ENCODE data around the gene CYP4V2. TPM values are rescaled to one million over a fixed set of nuclear protein-coding genes. Genes with fewer than 3 reads are reported as not detected.

Gene CYP4V2
- total RNA-seq, 2 experiments from 2014 or later: 4.9 to 5.2 TPM

- Mint-ChIP-seq H3K4me1 (ENCODE audit: low read depth) (peaks cover 25% of the 10 kb centered on the region), H3K36me3 (peaks cover 12% of the 10 kb centered on the region), H3K27me3 (no peaks in the 10 kb centered on the region), H3K27ac (peak overlapping the region; percentile 78), H3K9me3 (peaks cover 8% of the 10 kb centered on the region), H3K4me3 (peak overlapping the region; percentile 69)
- POLR2A ChIA-PET: interaction anchor here (1.9 kb wide), 1 partner anchor 13 kb away, joined by 15 read pairs; the partner anchor contains the start of gene CYP4V2
- peak; percentile 17 for DNase-seq
- CTCF ChIA-PET: interaction anchor here (1.1 to 1.7 kb wide), 3 partner anchors 12 to 67 kb away, joined by 6 to 19 read pairs (median 7); partner anchors contain the start of gene CYP4V2
- intact Hi-C loops (cut with micrococcal nuclease): loop anchor here (1.0 to 5.0 kb wide), 3 partner anchors 13 to 808 kb away; partner anchors contain the start of genes ANKRD37, CYP4V2 and UFSP2
Observed at GRCh38 chr4:186204686-186205085, 13.3 kb downstream of the CYP4V2 start.

DNA sequence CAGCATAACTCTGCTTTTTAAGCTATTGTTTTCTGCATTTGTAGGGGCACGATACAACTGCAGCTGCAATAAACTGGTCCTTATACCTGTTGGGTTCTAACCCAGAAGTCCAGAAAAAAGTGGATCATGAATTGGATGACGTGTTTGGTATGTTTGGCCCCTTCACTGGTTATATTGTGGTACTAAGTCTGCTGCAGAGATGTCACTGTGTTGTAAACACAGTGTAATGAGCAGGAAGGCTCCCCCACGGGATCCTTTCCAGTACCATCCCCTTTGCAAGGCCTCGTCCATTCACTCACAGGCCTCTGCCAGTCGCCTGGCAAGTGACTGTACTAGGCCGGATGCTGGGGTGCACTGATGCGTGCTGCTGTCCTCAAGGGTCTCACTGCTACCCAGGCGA, 13.8 kb downstream of the CYP4V2 start:
- DNase-seq: no peak
- Mint-ChIP-seq H3K27me3 (no peaks in the 10 kb centered on the region), H3K4me1 (ENCODE audit: low read depth) (peaks cover 25% of the 10 kb centered on the region), H3K4me3 (peak overlapping the region; percentile 30), H3K36me3 (peaks cover 14% of the 10 kb centered on the region), H3K27ac (no peak overlapping the region), H3K9me3 (peaks cover 8% of the 10 kb centered on the region)
- intact Hi-C loops (cut with micrococcal nuclease): no loop called here
- ChIA-PET POLR2A (no interaction called here), CTCF (interaction anchor here (1.0 kb wide), 1 partner anchor 13 kb away, joined by 3 read pairs; no protein-coding TSS in a partner anchor)

- no peaks in the 10 kb centered on the region for H3K4me1 Mint-ChIP-seq (ENCODE audit: low read depth)
- CTCF ChIA-PET: no interaction called here
- H3K27me3 Mint-ChIP-seq: no peaks in the 10 kb centered on the region
- H3K9me3 Mint-ChIP-seq: no peaks in the 10 kb centered on the region
- no peak overlapping the region for H3K27ac Mint-ChIP-seq
- DNase-seq: no peak
- H3K4me3 Mint-ChIP-seq: no peak overlapping the region
- intact Hi-C loops (cut with micrococcal nuclease): no loop called here
- H3K36me3 Mint-ChIP-seq: peaks cover 6% of the 10 kb centered on the region
- POLR2A ChIA-PET: no interaction called here
Observed at GRCh38 chr4:186216465-186217024, 25.2 kb downstream of the CYP4V2 start.

- peaks cover under 1% of the 10 kb centered on the region for H3K36me3 Mint-ChIP-seq
- H3K4me3 Mint-ChIP-seq: no peak overlapping the region
- H3K27me3 Mint-ChIP-seq: no peaks in the 10 kb centered on the region
- no peak for DNase-seq
- ChIA-PET CTCF (no interaction called here), POLR2A (no interaction called here)
- H3K4me1 Mint-ChIP-seq (ENCODE audit: low read depth): no peaks in the 10 kb centered on the region
- H3K9me3 Mint-ChIP-seq: no peaks in the 10 kb centered on the region
- intact Hi-C loops (cut with micrococcal nuclease): no loop called here
- no peak overlapping the region for H3K27ac Mint-ChIP-seq
Observed at GRCh38 chr4:186217733-186218293, 26.4 kb downstream of the CYP4V2 start.

DNA sequence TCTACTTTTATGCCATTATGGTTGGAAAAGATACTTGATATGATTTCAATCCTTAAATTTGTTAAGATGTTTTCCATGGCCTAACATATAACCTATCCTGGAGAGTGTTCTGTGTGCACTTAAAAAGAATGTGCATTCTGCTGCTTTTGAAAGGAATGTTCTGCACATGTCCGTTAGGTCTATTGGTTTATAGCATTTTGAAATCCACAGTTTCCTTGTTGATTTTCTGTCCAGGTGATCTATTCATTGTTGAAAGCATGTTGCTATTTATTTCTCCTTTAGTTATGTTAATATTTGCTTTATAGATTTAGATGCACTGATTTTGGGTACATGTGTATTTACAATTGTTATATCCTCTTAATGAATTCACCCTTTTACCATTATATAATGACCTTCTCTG, 30.3 kb downstream of the CYP4V2 start:
- H3K27me3 Mint-ChIP-seq: peaks cover 6% of the 10 kb centered on the region
- H3K36me3 Mint-ChIP-seq: peaks cover 22% of the 10 kb centered on the region
- H3K27ac Mint-ChIP-seq: no peak overlapping the region
- ChIA-PET POLR2A (no interaction called here), CTCF (no interaction called here)
- no peaks in the 10 kb centered on the region for H3K4me1 Mint-ChIP-seq (ENCODE audit: low read depth)
- intact Hi-C loops (cut with micrococcal nuclease): no loop called here
- DNase-seq: no peak
- no peak overlapping the region for H3K4me3 Mint-ChIP-seq
- peaks cover 19% of the 10 kb centered on the region for H3K9me3 Mint-ChIP-seq

DNA sequence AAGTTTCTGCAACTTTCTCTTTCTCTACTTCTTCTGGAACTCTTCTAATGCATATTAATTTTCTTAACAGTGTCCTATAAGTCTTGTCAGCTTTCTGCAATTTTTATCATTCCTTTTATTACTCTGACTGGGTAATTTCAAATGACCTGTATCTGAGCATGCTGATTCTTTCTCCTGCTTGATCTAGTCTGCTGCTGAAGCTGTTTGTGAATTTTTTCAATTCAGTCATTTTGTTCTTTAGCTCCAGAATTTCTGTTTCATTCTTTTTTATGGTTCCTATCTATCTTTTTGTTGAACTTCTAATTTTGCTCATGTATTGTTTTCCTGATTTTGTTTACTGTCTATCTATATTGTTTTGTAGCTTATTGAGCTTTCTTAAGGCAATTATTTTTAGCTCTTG, 34.5 kb downstream of the CYP4V2 start:
- peaks cover 6% of the 10 kb centered on the region for H3K27me3 Mint-ChIP-seq
- peaks cover 23% of the 10 kb centered on the region for H3K9me3 Mint-ChIP-seq
- no peak overlapping the region for H3K4me3 Mint-ChIP-seq
- H3K27ac Mint-ChIP-seq: no peak overlapping the region
- no peaks in the 10 kb centered on the region for H3K4me1 Mint-ChIP-seq (ENCODE audit: low read depth)
- POLR2A ChIA-PET: no interaction called here
- H3K36me3 Mint-ChIP-seq: peaks cover 22% of the 10 kb centered on the region
- intact Hi-C loops (cut with micrococcal nuclease): no loop called here
- CTCF ChIA-PET: interaction anchor here (0.7 kb wide), 1 partner anchor 13 kb away, joined by 3 read pairs; no protein-coding TSS in a partner anchor
- DNase-seq: no peak

DNA sequence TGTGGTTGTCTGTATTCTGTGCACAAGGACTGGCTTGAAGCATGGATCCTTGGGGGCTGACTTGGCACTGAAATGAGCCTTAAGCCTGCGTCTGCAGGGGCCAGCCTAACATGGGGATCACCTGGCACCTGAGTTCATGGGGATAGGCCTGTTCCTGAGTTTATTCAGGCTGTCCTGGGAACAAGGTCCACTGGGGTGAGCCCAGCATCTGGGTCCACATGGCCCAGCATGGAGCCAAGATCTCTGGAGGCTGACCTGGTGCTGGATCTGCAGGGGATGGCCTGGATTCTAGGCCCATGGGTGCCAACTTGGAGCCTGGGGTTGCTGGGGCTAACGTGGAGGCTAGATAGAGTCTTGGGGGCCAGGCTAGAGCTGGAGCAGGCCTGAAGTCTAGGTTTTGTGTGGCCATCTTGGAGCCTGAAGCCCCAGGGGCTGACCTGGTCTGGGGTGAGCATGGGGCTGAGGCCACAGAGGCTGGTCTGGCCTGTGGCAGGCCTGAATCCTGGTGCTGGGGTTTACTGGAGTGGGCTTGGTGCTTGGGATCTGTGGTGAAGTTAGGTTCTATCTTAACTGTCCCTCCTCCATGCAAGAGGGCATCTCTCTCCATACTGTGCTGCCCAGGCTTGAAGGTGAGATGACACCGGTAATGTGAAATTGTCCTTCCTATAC, 35.3 kb downstream of the CYP4V2 start:
- DNase-seq: no peak
- intact Hi-C loops (cut with micrococcal nuclease): no loop called here
- Mint-ChIP-seq H3K4me3 (no peak overlapping the region), H3K27ac (no peak overlapping the region), H3K36me3 (peaks cover 22% of the 10 kb centered on the region), H3K27me3 (peaks cover 6% of the 10 kb centered on the region), H3K4me1 (ENCODE audit: low read depth) (no peaks in the 10 kb centered on the region), H3K9me3 (peaks cover 23% of the 10 kb centered on the region)
- CTCF ChIA-PET: interaction anchor here (0.7 kb wide), 1 partner anchor 14 kb away, joined by 3 read pairs; no protein-coding TSS in a partner anchor
- POLR2A ChIA-PET: no interaction called here

- H3K4me3 Mint-ChIP-seq: no peak within 1 kb of the TSS
- peaks cover 6% of the 10 kb centered on the region for H3K27me3 Mint-ChIP-seq
- H3K36me3 Mint-ChIP-seq: peaks cover 22% of the 10 kb centered on the region
- DNase-seq: no peak
- CTCF ChIA-PET: no interaction called here
- POLR2A ChIA-PET: no interaction called here
- peaks cover 23% of the 10 kb centered on the region for H3K9me3 Mint-ChIP-seq
- intact Hi-C loops (cut with micrococcal nuclease): no loop called here
- no peaks in the 10 kb centered on the region for H3K4me1 Mint-ChIP-seq (ENCODE audit: low read depth)
- H3K27ac Mint-ChIP-seq: no peak within 1 kb of the TSS
Observed at GRCh38 chr4:186227221-186227620, 35.9 kb downstream of the CYP4V2 start, which contains the start of gene KLKB1. KLKB1 (plus strand) TSS chr4:186227507; CDS start chr4:186228196, 689 bp downstream.

DNA sequence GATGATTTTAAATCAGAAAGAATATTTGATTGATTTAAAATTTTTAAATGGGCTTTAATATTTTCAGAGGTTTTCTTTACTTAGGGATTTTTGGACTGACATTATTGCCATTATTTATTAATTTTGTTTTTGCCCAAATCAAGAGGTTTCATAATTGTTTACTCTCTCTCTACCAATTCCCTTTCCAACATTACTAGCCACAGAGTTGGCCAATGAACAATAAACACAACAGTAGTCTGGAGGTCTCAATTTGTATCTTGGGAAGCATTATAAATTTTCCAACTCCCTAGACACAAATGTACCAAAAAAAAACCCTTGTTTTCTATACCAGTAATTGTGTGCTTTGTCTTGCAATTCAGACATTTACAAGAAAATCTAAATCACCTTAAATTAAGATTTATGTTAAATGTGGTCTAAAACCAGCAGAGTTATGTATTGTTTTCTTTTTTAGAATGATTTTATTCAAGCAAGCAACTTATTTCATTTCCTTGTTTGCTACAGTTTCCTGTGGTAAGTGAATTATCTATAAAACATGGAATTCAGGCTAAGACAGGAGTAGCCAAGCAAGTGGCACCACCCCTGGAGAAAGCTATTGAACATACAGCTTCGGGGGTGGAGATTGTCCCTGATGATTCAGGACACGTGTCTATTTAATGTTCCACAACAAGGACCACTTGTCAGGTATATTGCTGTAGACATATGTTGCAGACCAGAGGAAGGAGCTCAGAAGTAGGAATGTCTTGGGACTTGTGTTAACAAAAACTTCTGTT, 36.6 kb downstream of the CYP4V2 start:
- intact Hi-C loops (cut with micrococcal nuclease): no loop called here
- Mint-ChIP-seq H3K36me3 (peaks cover 20% of the 10 kb centered on the region), H3K4me3 (no peak overlapping the region), H3K27ac (no peak overlapping the region), H3K9me3 (peaks cover 23% of the 10 kb centered on the region), H3K4me1 (ENCODE audit: low read depth) (no peaks in the 10 kb centered on the region), H3K27me3 (peaks cover 5% of the 10 kb centered on the region)
- ChIA-PET POLR2A (no interaction called here), CTCF (no interaction called here)
- no peak for DNase-seq

DNA sequence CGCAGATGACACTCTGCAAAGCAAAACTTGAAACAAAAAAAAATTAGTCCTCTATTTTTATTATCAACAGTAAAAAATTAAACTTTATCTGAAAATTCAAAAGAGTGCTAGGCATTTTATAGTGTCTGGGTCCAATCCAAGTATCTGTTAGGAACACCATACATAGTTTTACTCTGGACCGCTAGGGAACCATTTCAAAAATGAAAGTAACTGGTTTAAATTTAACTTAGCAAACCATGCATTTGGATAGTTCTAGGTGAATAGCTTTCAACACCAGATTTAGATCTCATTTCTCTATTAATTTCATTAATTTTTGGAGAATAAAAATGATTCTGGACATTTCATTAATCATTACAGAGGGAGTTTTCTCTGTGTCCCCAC, 37.1 kb downstream of the CYP4V2 start:
- peaks cover 15% of the 10 kb centered on the region for H3K36me3 Mint-ChIP-seq
- no peak overlapping the region for H3K4me3 Mint-ChIP-seq
- no peaks in the 10 kb centered on the region for H3K4me1 Mint-ChIP-seq (ENCODE audit: low read depth)
- intact Hi-C loops (cut with micrococcal nuclease): no loop called here
- POLR2A ChIA-PET: no interaction called here
- CTCF ChIA-PET: no interaction called here
- H3K9me3 Mint-ChIP-seq: peaks cover 23% of the 10 kb centered on the region
- H3K27ac Mint-ChIP-seq: no peak overlapping the region
- DNase-seq: no peak
- H3K27me3 Mint-ChIP-seq: peaks cover 2% of the 10 kb centered on the region

DNA sequence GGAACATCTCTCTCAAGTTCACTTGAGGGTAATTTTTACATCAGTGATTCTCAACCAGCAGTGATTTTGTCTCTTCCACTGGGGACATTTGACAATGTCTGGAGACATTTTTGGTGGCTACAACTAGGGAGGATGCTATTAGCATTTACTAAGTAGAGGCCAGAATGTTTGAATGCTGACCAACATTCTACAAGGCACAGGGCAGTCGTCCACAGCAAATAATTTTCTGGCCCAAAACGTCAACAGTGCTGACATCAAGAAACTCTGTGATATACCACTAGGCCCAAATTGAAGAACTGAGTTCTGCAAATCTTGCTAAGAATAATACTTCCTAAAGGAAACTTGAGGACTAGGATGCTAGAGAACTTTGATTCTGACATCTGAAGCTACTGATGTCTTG, 43.0 kb downstream of the CYP4V2 start:
- no peaks in the 10 kb centered on the region for H3K9me3 Mint-ChIP-seq
- no peak overlapping the region for H3K27ac Mint-ChIP-seq
- DNase-seq: no peak
- ChIA-PET POLR2A (no interaction called here), CTCF (no interaction called here)
- no peaks in the 10 kb centered on the region for H3K27me3 Mint-ChIP-seq
- intact Hi-C loops (cut with micrococcal nuclease): no loop called here
- H3K36me3 Mint-ChIP-seq: no peaks in the 10 kb centered on the region
- H3K4me3 Mint-ChIP-seq: no peak overlapping the region
- H3K4me1 Mint-ChIP-seq (ENCODE audit: low read depth): no peaks in the 10 kb centered on the region

DNA sequence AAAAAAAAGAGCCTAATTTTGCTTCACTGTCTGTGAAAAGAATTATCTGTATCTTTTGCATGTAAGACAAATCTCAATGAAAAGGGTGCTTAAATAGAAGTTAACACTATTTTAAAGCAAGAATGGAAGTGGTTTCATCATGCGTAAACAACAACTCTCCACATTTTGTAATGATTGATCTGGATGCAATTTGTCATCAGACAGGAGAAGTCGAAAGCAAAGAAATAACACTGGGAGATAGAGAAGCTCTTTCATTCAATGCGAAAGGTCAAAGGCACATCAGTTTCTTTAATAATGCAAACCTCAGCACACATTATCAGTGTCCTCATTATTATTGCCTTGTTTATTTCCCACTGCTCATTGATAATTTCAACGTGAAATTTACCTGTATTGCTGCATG, 44.8 kb downstream of the CYP4V2 start:
- Mint-ChIP-seq H3K9me3 (no peaks in the 10 kb centered on the region), H3K27me3 (no peaks in the 10 kb centered on the region), H3K4me1 (ENCODE audit: low read depth) (no peaks in the 10 kb centered on the region), H3K36me3 (no peaks in the 10 kb centered on the region), H3K27ac (no peak overlapping the region), H3K4me3 (no peak overlapping the region)
- POLR2A ChIA-PET: no interaction called here
- DNase-seq: no peak
- intact Hi-C loops (cut with micrococcal nuclease): no loop called here
- CTCF ChIA-PET: no interaction called here
